HepG2 (cell line): ENCODE data around the gene TMCC2. TPM values are rescaled to one million over a fixed set of nuclear protein-coding genes. Genes with fewer than 3 reads are reported as not detected.

Experiments used
- ATAC-seq: fragments of 200-7000 bp; cut with Tn5 transposase; 3 replicates; pipeline ENCODE4 v1.9.1; 2020; ENCODE audit warnings: mild to moderate bottlenecking, moderate library complexity
- BruUV-seq: library from RNA; stranded (reverse); fragments of 400-500 nt; replicated peaks from 2 replicates; lab custom pipeline; 2021; lab: Mats Ljungman, UMichigan
- CTCF ChIA-PET: fragments of 300-600 bp; formaldehyde crosslinking; extraction: SDS; loops from one replicate; lab custom pipeline; 2021; ENCODE audit warnings: low total read pairs, inconsistent platforms, low intra/inter-chr PET ratio; lab: Yijun Ruan, JAX
- POLR2A ChIA-PET: fragments of 350-600 bp; sonication (Branson Sonifier 250); formaldehyde crosslinking; loops from one replicate; lab custom pipeline; 2020; ENCODE audit warnings: antibody characterized with exemption, inconsistent platforms; lab: Yijun Ruan, JAX
- DNase-seq: peaks from one replicate; pipeline ENCODE4 v3.0.0-alpha.2; 2015; ENCODE audit warnings: low spot score
- FAIRE-seq: peaks from 3 replicates; lab custom pipeline; 2011; peaks lifted over from hg19 to GRCh38; lab: Jason Lieb, UNC
- H2AFZ ChIP-seq: one replicate; pipeline ENCODE4 v1.6.1; 2011; ENCODE audit warnings: low read length, inconsistent platforms
- H3K27ac ChIP-seq: fragments of 300-600 bp; 3 replicates; pipeline ENCODE4 v1.8.0; 2011; ENCODE audit warnings: mixed run types, mild to moderate bottlenecking, mixed read lengths, low read length, inconsistent platforms; ENCODE audit not compliant: insufficient read depth; ENCODE audit errors: extremely low read length
- H3K27me3 ChIP-seq, 2 experiments: fragments of 200-600 bp in 1 of 2; 2 replicates in 1 of 2; 3 replicates in 1 of 2; pipeline versions ENCODE4 v1.6.0 to v1.8.0; 2011; ENCODE audit warnings: low read length in 2 of 2, mild to moderate bottlenecking in 2 of 2, moderate library complexity in 2 of 2, inconsistent platforms in 1 of 2; ENCODE audit not compliant: insufficient read depth in 2 of 2, control insufficient read depth in 1 of 2
- H3K36me3 ChIP-seq, 2 experiments: fragments of 200-600 bp in 1 of 2; replicated peaks in 1 of 2; 2 replicates in 1 of 2; 3 replicates in 1 of 2; pipeline versions ENCODE4 v1.5.1 to v1.8.0; 2011; ENCODE audit warnings: low read length in 2 of 2, inconsistent platforms in 1 of 2; ENCODE audit not compliant: insufficient read depth in 2 of 2, control insufficient read depth in 1 of 2
- H3K4me1 ChIP-seq: 2 replicates; pipeline ENCODE4 v1.5.1; 2012; ENCODE audit warnings: low read length, inconsistent platforms; ENCODE audit not compliant: insufficient read depth
- H3K4me2 ChIP-seq: 2 replicates; pipeline ENCODE4 v1.6.0; 2011; ENCODE audit warnings: low read depth, low read length, inconsistent platforms
- H3K4me3 ChIP-seq, 3 experiments: fragments of 200-600 bp in 1 of 3; sonication (generic), shearing (Covaris generic) in 1 of 3; replicated peaks in 1 of 3; 2 replicates each; pipeline ENCODE4 v1.5.1; 2011 to 2016; ENCODE audit warnings: low read length in 3 of 3, inconsistent platforms in 2 of 3, low read depth in 2 of 3, mild to moderate bottlenecking in 2 of 3, control low read depth in 1 of 3, mixed read lengths in 1 of 3; ENCODE audit not compliant: insufficient read depth in 1 of 3
- H3K79me2 ChIP-seq: one replicate; pipeline ENCODE4 v1.6.1; 2011; ENCODE audit warnings: low read length, inconsistent platforms; ENCODE audit not compliant: insufficient read depth
- H3K9ac ChIP-seq: 2 replicates; pipeline ENCODE4 v1.6.0; 2011; ENCODE audit warnings: mild to moderate bottlenecking, low read depth, low read length, inconsistent platforms; ENCODE audit not compliant: insufficient read depth
- H3K9me3 ChIP-seq: 2 replicates; pipeline ENCODE4 v1.5.1; 2012; ENCODE audit warnings: mild to moderate bottlenecking, low read length
- H4K20me1 ChIP-seq: 2 replicates; pipeline ENCODE4 v1.6.0; 2011; ENCODE audit warnings: inconsistent platforms, mild to moderate bottlenecking, low read length, moderate library complexity; ENCODE audit not compliant: insufficient read depth
- HOXA9 ChIP-seq: sonication (generic); formaldehyde crosslinking; IDR thresholded peaks from 2 replicates; pipeline ENCODE4 v1.8.1; 2022; ENCODE audit warnings: missing genetic modification reagents, mild to moderate bottlenecking, moderate library complexity, borderline replicate concordance
- NONO ChIP-seq, 2 experiments: fragments of 450-650 bp in 1 of 2; sonication (generic) in 1 of 2; formaldehyde crosslinking in 1 of 2; IDR thresholded peaks in 1 of 2; conservative IDR thresholded peaks in 1 of 2; 2 replicates each; pipeline versions ENCODE4 v1.6.1 to v1.8.0; 2017 to 2022; ENCODE audit warnings: mild to moderate bottlenecking in 1 of 2, missing genetic modification reagents in 1 of 2, moderate library complexity in 1 of 2
- PCBP1 ChIP-seq: fragments of 200-400 bp; formaldehyde crosslinking; IDR thresholded peaks from 2 replicates; pipeline ENCODE4 v1.6.1; 2017; ENCODE audit warnings: mild to moderate bottlenecking, low read depth, low read length, borderline replicate concordance
- RFXAP ChIP-seq: sonication (generic); formaldehyde crosslinking; IDR thresholded peaks from 2 replicates; pipeline ENCODE4 v1.4.0; 2020; ENCODE audit warnings: missing genetic modification reagents, borderline replicate concordance
- SRSF1 ChIP-seq: fragments of 200-400 bp; formaldehyde crosslinking; optimal IDR thresholded peaks from 2 replicates; pipeline ENCODE3; 2017; ENCODE audit warnings: mild to moderate bottlenecking, low read depth, low read length, moderate library complexity
- TCF7 ChIP-seq: sonication (generic); IDR thresholded peaks from 2 replicates; pipeline ENCODE4 v1.6.1; 2016; ENCODE audit warnings: antibody characterized with exemption, low read depth
- XRCC5 ChIP-seq: fragments of 200-400 bp; formaldehyde crosslinking; optimal IDR thresholded peaks from 2 replicates; pipeline ENCODE3; 2017; ENCODE audit warnings: mild to moderate bottlenecking, low read length
- ZNF124 ChIP-seq: sonication (generic); formaldehyde crosslinking; IDR thresholded peaks from 2 replicates; pipeline ENCODE4 v1.4.0; 2020; ENCODE audit warnings: missing genetic modification reagents
- ZNF205 ChIP-seq: IDR thresholded peaks from 2 replicates; pipeline ENCODE4 v1.6.1; 2018; ENCODE audit warnings: missing biosample characterization, missing genetic modification reagents
- ZNF616 ChIP-seq: sonication (generic); formaldehyde crosslinking; IDR thresholded peaks from 2 replicates; pipeline ENCODE4 v1.5.0; 2020; ENCODE audit warnings: low read depth, mild to moderate bottlenecking, missing genetic modification reagents
- WGBS: methylation state at CpG from one replicate; pipeline ENCODE4 v1.1.6; 2017; ENCODE audit warnings: low lambda C conversion rate; 5-methylcytosine and 5-hydroxymethylcytosine counted together
- in situ Hi-C: cut with HindIII; loops from 2 replicates; pipeline ENCODE4 v1.10.0; 2017; ENCODE audit warnings: low pct_unique_long_range_greater_than_20kb; ENCODE audit not compliant: extremely low pct_ligation_motif_present
- intact Hi-C: fragments of 100-400 bp; cut with micrococcal nuclease; formaldehyde crosslinking; loops from one replicate; pipeline ENCODE4 v1.10.0; 2022; ENCODE audit not compliant: unreplicated experiment
- polyA plus RNA-seq, 8 experiments: library from polyadenylated mRNA; depleted of rRNA in 3 of 8; stranded (reverse) in 7 of 8; unstranded in 1 of 8; fragments of >200 nt; fragmentation: Illumina TruSeq in 4 of 8; extraction: Trizol in 4 of 8; gene quantifications; 2 replicates each; pipeline versions ENCODE4 v1.2.1 to v1.2.3, GENCODE V29; 2011 to 2016; ENCODE audit warnings: low read depth in 4 of 8, missing spikeins in 1 of 8, mixed read lengths in 1 of 8; ENCODE audit not compliant: insufficient read depth in 1 of 8
- total RNA-seq, 5 experiments: library from RNA; depleted of rRNA; stranded (reverse); fragments of >200 nt; fragmentation: Illumina TruSeq; extraction: Trizol; gene quantifications; 2 replicates each; pipeline ENCODE4 v1.2.3, GENCODE V29; 2016; ENCODE audit warnings: low read depth in 1 of 5
- TF ChIP-seq, protein P1 (sequence below): sonication (generic); formaldehyde crosslinking; IDR thresholded peaks from 2 replicates; pipeline ENCODE4 v1.4.0; 2020; ENCODE audit warnings: missing genetic modification reagents
- TF ChIP-seq, protein P2 (sequence below): sonication (generic); formaldehyde crosslinking; IDR thresholded peaks from 2 replicates; pipeline ENCODE4 v1.4.0; 2020; ENCODE audit warnings: mild to moderate bottlenecking, missing genetic modification reagents, borderline replicate concordance
- TF ChIP-seq, protein P3 (sequence below): sonication (generic); formaldehyde crosslinking; IDR thresholded peaks from 2 replicates; pipeline ENCODE4 v1.5.0; 2020; ENCODE audit warnings: mild to moderate bottlenecking, missing genetic modification reagents

TMCC2 gene
- total and polyA plus RNA-seq, 2 of the 13 experiments (the other 11 are each of a cell fraction or from before 2014, with no cell fraction given): 0.12 to 0.24 TPM

DNA sequence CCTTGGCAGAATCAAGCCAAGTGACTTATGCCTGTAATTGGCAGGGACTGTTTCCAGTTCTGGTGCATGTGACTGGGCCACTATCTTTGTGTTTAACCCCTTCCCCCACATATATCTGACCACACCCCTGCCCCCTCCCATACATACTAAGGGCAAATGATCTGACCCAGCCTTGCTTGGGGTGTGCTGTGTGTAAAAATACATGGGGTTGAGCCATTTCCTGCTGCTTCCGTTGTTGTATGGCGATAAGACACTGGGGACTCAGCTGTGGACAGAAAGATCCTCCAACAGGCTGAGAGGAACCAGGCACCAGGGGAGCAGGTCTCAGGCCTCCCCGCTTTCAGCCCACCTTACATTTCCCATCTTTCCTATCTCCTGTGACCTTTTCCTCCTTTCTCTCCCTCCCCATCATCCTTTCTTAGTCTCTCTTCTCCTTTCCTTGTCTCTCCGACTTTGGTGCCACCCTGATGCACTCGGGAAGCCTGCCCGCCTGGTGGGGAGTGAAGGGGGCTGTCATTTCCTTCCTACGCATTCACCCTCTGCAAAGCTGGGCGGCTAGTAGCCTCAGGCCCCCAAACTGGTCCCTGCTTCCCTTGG lies 39.7 kb downstream of the TMCC2 start:
- Histone ChIP-seq H3K27ac (no peak overlapping the region), H3K9me3 (no peaks in the 10 kb centered on the region), H3K27me3 (peaks cover 5 to 31% of the 10 kb centered on the region in 2 experiments), H4K20me1 (no peaks in the 10 kb centered on the region), H3K9ac (no peak overlapping the region), H3K4me2 (no peak overlapping the region), H3K4me3 (no peak overlapping the region), H3K79me2 (no peaks in the 10 kb centered on the region), H2AFZ (no peak overlapping the region), H3K4me1 (peaks cover 13% of the 10 kb centered on the region), H3K36me3 (no peaks in the 10 kb centered on the region)
- BruUV-seq: no TSS peak
- DNase-seq (no peak), ATAC-seq (no peak), FAIRE-seq (no peak)
- POLR2A ChIA-PET: no interaction called here
- CTCF ChIA-PET: no interaction called here
- WGBS: 43% methylated on average over 8 of the region's 8 CpGs
- intact Hi-C loops (no loop called here), in situ Hi-C loops (no loop called here)
- TF ChIP-seq TCF7 (no peak), ZNF124 (CRISPR knock-in tag) (no peak), SRSF1 (no peak), PCBP1 (no peak), HOXA9 (CRISPR knock-in tag) (no peak), RFXAP (CRISPR knock-in tag) (no peak), ZNF616 (no peak), XRCC5 (no peak), ZNF205 (CRISPR knock-in tag) (no peak), NONO (IDR thresholded peaks at IDR 0.05) (no peak), NONO (CRISPR knock-in tag; conservative IDR thresholded peaks at IDR 0.05) (no peak)
- TF ChIP-seq, protein P1, sequence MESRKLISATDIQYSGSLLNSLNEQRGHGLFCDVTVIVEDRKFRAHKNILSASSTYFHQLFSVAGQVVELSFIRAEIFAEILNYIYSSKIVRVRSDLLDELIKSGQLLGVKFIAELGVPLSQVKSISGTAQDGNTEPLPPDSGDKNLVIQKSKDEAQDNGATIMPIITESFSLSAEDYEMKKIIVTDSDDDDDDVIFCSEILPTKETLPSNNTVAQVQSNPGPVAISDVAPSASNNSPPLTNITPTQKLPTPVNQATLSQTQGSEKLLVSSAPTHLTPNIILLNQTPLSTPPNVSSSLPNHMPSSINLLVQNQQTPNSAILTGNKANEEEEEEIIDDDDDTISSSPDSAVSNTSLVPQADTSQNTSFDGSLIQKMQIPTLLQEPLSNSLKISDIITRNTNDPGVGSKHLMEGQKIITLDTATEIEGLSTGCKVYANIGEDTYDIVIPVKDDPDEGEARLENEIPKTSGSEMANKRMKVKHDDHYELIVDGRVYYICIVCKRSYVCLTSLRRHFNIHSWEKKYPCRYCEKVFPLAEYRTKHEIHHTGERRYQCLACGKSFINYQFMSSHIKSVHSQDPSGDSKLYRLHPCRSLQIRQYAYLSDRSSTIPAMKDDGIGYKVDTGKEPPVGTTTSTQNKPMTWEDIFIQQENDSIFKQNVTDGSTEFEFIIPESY (CRISPR knock-in tag): no peak
- TF ChIP-seq, protein P2, sequence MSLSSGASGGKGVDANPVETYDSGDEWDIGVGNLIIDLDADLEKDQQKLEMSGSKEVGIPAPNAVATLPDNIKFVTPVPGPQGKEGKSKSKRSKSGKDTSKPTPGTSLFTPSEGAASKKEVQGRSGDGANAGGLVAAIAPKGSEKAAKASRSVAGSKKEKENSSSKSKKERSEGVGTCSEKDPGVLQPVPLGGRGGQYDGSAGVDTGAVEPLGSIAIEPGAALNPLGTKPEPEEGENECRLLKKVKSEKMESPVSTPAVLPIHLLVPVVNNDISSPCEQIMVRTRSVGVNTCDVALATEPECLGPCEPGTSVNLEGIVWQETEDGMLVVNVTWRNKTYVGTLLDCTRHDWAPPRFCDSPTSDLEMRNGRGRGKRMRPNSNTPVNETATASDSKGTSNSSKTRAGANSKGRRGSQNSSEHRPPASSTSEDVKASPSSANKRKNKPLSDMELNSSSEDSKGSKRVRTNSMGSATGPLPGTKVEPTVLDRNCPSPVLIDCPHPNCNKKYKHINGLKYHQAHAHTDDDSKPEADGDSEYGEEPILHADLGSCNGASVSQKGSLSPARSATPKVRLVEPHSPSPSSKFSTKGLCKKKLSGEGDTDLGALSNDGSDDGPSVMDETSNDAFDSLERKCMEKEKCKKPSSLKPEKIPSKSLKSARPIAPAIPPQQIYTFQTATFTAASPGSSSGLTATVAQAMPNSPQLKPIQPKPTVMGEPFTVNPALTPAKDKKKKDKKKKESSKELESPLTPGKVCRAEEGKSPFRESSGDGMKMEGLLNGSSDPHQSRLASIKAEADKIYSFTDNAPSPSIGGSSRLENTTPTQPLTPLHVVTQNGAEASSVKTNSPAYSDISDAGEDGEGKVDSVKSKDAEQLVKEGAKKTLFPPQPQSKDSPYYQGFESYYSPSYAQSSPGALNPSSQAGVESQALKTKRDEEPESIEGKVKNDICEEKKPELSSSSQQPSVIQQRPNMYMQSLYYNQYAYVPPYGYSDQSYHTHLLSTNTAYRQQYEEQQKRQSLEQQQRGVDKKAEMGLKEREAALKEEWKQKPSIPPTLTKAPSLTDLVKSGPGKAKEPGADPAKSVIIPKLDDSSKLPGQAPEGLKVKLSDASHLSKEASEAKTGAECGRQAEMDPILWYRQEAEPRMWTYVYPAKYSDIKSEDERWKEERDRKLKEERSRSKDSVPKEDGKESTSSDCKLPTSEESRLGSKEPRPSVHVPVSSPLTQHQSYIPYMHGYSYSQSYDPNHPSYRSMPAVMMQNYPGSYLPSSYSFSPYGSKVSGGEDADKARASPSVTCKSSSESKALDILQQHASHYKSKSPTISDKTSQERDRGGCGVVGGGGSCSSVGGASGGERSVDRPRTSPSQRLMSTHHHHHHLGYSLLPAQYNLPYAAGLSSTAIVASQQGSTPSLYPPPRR (CRISPR knock-in tag): no peak
- TF ChIP-seq, protein P3, sequence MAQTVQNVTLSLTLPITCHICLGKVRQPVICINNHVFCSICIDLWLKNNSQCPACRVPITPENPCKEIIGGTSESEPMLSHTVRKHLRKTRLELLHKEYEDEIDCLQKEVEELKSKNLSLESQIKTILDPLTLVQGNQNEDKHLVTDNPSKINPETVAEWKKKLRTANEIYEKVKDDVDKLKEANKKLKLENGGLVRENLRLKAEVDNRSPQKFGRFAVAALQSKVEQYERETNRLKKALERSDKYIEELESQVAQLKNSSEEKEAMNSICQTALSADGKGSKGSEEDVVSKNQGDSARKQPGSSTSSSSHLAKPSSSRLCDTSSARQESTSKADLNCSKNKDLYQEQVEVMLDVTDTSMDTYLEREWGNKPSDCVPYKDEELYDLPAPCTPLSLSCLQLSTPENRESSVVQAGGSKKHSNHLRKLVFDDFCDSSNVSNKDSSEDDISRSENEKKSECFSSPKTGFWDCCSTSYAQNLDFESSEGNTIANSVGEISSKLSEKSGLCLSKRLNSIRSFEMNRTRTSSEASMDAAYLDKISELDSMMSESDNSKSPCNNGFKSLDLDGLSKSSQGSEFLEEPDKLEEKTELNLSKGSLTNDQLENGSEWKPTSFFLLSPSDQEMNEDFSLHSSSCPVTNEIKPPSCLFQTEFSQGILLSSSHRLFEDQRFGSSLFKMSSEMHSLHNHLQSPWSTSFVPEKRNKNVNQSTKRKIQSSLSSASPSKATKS (CRISPR knock-in tag): no peak
